Stomach (tissue), 4 donors: ENCODE measurements around the gene CSNK2A3.

Source experiments
- CTCF ChIP-seq, 7 experiments: fragments of 450-650 bp in 4 of 7; fragments of 200-600 bp in 3 of 7; sonication (generic) in 3 of 7; IDR thresholded peaks; one replicate each; pipeline ENCODE4 v1.5.1; 2016 to 2019; ENCODE audit warnings: antibody characterized with exemption in 7 of 7, control low read depth in 2 of 7, mild to moderate bottlenecking in 1 of 7
- EP300 ChIP-seq: sonication (generic); formaldehyde crosslinking; IDR thresholded peaks from one replicate; pipeline ENCODE4 v1.6.1; 2017; ENCODE audit warnings: antibody characterized with exemption
- POLR2A ChIP-seq, 4 donors: fragments of 450-650 bp; IDR thresholded peaks; one replicate each; pipeline ENCODE4 v1.6.1; 2016; ENCODE audit warnings: antibody characterized with exemption in 4 of 4, control low read depth in 2 of 4, mild to moderate bottlenecking in 1 of 4, moderate library complexity in 1 of 4
- POLR2AphosphoS5 ChIP-seq, 3 donors: sonication (generic); formaldehyde crosslinking; IDR thresholded peaks; one replicate each; pipeline ENCODE4 v1.6.1; 2016; ENCODE audit warnings: antibody characterized with exemption in 3 of 3

GRCh38 chr11:11373934-11374333, 20.9 kb upstream of the CSNK2A3 start:
- TF ChIP-seq POLR2A (IDR thresholded peaks at IDR 0.05) (no peak), EP300 (no peak), POLR2AphosphoS5 (IDR thresholded peaks at IDR 0.05) (no peak), CTCF (IDR thresholded peaks at IDR 0.05) (no peak)
